Measurements from ENCODE around the gene TMEM14A.
A peak's percentile ranks its signal among the peaks of the same experiment; 100 is the strongest.
"Not testable (repeated sequence)": the region's sequence is repeated elsewhere in the genome, so short reads cannot be mapped to it uniquely, and the experiment has no call there.

Gene TMEM14A

GRCh38 chr6:52661551-52661950 lies 9.4 kb upstream of the TMEM14A start:
- no peak for DNase-seq

GRCh38 chr6:52662031-52662430 lies 8.9 kb upstream of the TMEM14A start:
- no peak for DNase-seq

GRCh38 chr6:52663120-52663935 lies 7.6 kb upstream of the TMEM14A start:
- peak; percentile 35 for DNase-seq

- no peak for DNase-seq
These were observed 7.1 kb upstream of the TMEM14A start for GRCh38 chr6:52663936-52664185.

DNA sequence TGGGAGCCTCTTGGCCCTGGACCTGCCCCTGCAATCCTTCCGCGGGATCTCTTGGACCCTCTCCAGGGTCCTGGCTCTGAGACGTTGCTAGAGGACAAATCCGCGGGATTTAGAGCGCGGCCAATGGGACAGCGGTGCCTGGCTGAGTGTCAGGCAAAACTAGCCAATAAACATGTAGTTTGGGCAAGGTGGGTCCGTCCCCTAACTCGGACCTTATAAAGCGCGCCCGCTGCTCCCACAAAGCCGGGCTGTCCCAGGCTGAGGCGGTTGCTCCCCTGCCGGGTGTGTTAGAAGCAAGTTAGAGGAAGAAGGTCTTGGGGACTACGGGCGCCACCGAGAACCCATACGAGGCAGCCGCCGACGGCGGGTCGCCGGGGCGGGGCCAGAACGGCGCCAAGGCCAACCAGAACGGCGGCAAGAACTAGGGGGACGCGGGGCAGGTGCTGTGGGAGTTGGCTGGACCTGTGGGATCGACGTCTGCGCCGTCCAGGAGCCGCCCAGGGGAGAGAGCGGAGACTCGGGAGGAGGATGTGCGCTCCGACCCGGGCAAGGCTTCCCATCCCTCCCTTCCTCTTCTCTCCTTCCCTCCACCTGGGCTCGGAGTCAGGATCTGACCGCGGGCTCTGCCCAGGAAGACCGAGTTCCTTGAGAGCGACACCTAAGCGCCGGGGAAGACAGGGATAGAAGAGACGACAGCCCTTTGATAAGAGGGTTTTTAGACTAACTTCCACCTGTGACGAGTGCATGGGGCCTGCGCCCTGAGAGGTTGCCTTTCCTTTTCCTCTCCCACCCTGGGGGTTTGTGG lies 6.5 kb upstream of the TMEM14A start:
- DNase-seq: peak; percentile 96

DNA sequence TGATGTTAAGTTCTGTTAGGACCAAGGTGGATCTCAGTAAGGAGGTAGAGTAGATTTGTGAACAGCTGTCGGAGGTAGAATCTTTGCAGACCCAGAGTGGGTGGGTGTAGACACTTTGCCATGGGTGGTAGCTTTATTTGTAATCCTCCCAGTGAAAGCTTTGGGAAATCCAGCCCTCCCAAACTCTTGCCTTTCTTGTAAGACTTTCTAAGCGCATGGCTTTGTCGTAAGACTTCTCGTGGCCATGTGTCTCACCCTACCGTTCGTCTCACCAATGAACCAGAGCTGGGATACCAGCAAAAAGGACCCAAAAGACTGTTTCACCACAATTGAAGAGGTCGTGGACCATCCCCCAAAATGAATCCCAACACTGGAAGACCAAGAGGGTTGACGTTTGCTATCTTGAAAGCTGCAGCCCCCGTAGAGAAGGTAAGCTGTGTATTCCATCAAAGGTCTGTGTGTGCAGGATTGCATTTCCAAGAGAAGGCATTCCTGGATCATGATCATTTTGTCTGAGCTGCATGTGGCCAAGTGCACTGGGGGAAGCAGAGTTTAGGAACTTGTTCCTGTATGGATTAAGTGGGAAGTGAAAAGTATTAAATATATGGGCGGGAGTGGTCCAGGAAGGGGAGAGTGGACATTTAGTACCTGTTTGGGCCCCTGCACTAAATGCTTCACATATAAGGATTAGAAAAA lies 5.8 kb upstream of the TMEM14A start:
- no peak for DNase-seq

GRCh38 chr6:52666071-52666470 lies 4.8 kb upstream of the TMEM14A start:
- no peak for DNase-seq

GRCh38 chr6:52666523-52666922 lies 4.4 kb upstream of the TMEM14A start:
- no peak for DNase-seq

GRCh38 chr6:52667572-52667971 lies 3.3 kb upstream of the TMEM14A start:
- DNase-seq: no peak

GRCh38 chr6:52671676-52672075 lies 763 bp downstream of the TMEM14A start:
- no peak for DNase-seq

- DNase-seq: no peak
These were observed 1.6 kb downstream of the TMEM14A start for GRCh38 chr6:52672412-52673025.

GRCh38 chr6:52674666-52675065 lies 3.8 kb downstream of the TMEM14A start:
- no peak for DNase-seq

DNA sequence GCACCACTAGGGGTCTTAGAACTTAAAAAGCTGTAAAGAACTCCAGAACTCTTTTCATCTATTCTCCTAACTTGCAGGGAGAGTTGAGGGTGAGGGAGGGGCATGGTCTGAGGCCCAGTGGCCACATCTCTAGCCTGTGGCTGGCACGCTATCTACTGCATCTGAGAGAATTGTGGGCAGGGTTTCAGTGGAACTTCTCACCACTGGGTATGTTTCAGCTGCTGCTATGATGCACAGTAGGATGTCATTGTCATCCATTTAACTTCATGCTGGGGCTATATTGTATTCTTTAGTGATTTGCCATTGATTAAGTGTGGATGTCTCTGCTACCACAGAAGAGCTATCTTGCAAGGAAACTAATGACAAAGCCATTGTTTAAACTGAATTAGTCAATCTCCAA lies 4.5 kb downstream of the TMEM14A start:
- no peak for DNase-seq

DNA sequence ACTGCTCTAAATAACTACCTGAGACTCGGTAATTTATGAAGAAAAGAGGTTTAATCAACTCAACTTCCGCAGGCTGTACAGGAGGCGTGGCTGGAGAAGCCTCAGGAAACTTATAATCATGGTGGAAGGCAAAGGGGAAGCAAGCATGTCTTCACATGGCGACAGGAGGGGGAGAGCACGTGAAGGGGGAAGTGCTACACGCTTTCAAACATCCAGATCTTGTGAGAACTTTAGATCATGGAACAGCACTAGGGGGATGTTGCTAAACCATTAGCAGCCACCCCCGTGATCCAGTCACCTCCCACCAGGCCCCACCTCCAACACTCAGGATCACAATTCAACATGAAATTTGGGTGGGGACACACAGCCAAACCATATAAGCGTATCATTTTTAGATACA lies 5.7 kb downstream of the TMEM14A start:
- not testable (repeated sequence) for DNase-seq

GRCh38 chr6:52681416-52681815 lies 10.5 kb downstream of the TMEM14A start:
- no peak for DNase-seq

GRCh38 chr6:52686878-52687699 lies 16.2 kb downstream of the TMEM14A start:
- no peak for DNase-seq

DNA sequence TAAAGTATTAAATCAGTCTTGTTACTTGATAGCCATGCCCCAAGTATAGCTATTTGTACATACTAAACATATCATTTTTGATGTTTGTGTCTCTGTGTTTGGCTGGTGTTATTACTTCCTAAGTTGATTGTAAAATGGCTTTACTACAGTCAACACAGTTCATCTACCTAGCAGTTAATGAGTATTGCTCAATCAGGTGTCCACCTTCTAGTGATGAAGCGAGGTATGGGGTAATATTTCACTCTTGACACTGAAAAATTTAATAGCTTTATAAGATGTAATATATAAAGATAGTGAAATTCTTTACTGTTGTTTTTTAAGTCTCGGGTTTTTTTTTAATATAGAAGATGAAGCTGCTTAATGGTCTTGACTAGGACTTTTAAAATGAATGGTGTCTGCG lies 18.9 kb downstream of the TMEM14A start:
- no peak for DNase-seq

GRCh38 chr6:52691718-52692117 lies 20.8 kb downstream of the TMEM14A start:
- DNase-seq: no peak

GRCh38 chr6:52693773-52694172 lies 22.9 kb downstream of the TMEM14A start:
- DNase-seq: no peak

- DNase-seq: no peak
These were observed 23.5 kb downstream of the TMEM14A start for GRCh38 chr6:52694404-52694803.

DNA sequence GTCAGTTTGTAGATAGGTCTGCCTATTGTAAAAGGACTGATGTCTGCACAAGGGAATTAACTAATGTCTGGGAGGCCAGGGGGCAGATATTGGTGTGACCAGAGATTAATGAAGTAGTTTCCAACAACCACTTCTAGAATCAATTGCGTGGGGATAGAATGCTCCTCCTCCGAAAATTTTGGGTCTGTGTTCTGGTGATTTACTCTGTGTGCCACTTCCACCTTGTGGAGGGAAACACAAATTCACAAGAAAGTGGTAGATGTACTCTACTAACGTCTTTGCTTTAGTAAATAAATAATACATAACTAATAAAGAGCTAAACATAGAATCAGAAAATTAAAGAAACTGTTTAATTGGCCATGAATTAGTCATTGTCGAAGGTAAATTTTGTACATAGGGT lies 25.5 kb downstream of the TMEM14A start:
- DNase-seq: no peak

DNA sequence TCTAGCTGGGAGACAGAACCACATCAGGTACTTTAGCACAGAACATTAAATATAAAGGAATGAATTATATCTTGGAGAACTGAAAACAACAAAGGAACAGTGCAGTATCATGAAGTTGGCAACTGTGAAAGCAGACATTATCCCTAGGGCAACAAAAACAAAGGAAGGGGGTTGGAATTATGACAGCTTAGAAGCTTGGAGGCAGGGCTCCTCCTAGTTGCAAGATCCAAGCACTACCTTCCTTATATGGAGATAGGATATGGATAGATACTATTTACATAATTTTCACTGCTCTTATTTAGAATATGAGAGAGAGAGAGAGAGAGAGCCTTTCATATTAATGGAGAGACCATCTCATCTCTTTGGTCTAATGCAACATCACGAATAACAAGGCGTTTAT lies 27.0 kb downstream of the TMEM14A start:
- DNase-seq: no peak

DNA sequence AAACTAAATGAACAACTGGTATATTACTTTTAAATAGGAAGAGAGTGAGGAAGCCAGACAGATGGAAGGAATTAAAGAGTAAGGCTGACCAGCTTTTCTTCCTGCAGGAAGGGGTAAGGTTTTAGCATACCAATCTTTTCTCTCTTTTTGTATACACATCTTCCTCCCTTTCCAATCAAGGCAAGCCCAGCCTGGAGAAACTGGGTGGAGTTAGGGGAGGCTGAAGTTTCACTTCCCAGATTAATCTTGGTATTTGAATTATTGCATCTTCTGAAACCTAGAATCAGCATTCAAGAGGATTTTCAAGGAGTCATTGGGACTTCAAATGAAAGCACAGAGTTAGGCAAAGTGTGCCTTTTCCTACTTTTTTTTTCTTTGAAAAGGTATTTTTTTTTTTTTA lies 33.1 kb downstream of the TMEM14A start:
- no peak for DNase-seq

Data from NCI-H2029 (cell line).